Suprapubic skin (tissue), 4 donors: Measurements from ENCODE around the gene ZNF384. TPM values are rescaled to one million over a fixed set of nuclear protein-coding genes. Genes with fewer than 3 reads are reported as not detected.
A peak's percentile ranks its signal among the peaks of the same experiment; 100 is the strongest.

Experiments used
- DNase-seq, 2 donors: peaks; one replicate each; pipeline ENCODE4 v3.0.0-alpha.2; 2019; ENCODE audit warnings: low spot score in 2 of 2
- H3K27ac ChIP-seq: fragments of 200-600 bp; sonication (generic); one replicate; pipeline ENCODE4 v1.5.1; 2019
- H3K27me3 ChIP-seq: fragments of 200-600 bp; sonication (generic); one replicate; pipeline ENCODE4 v1.5.1; 2019
- H3K36me3 ChIP-seq: fragments of 200-600 bp; sonication (generic); one replicate; pipeline ENCODE4 v1.5.1; 2019
- H3K4me1 ChIP-seq: fragments of 200-600 bp; sonication (generic); one replicate; pipeline ENCODE4 v1.5.1; 2019
- H3K4me3 ChIP-seq: fragments of 200-600 bp; sonication (generic); one replicate; pipeline ENCODE4 v1.5.1; 2019; ENCODE audit warnings: mild to moderate bottlenecking
- H3K9me3 ChIP-seq: fragments of 200-600 bp; sonication (generic); one replicate; pipeline ENCODE4 v1.5.1; 2019
- CTCF ChIP-seq, 2 donors: fragments of 200-600 bp in 1 of 2; fragments of 450-650 bp in 1 of 2; sonication (generic) in 1 of 2; IDR thresholded peaks; one replicate each; pipeline ENCODE4 v1.5.1; 2016 to 2019; ENCODE audit warnings: antibody characterized with exemption in 2 of 2, mild to moderate bottlenecking in 1 of 2, moderate library complexity in 1 of 2
- EP300 ChIP-seq: sonication (generic); formaldehyde crosslinking; IDR thresholded peaks from one replicate; pipeline ENCODE4 v1.6.1; 2017; ENCODE audit warnings: antibody characterized with exemption
- POLR2A ChIP-seq, 2 donors: fragments of 450-650 bp; IDR thresholded peaks; one replicate each; pipeline ENCODE4 v1.6.1; 2017; ENCODE audit warnings: antibody characterized with exemption in 2 of 2, mild to moderate bottlenecking in 2 of 2, moderate library complexity in 2 of 2
- POLR2AphosphoS5 ChIP-seq, 3 donors: sonication (generic); formaldehyde crosslinking; IDR thresholded peaks; one replicate each; pipeline ENCODE4 v1.6.1; 2017; ENCODE audit warnings: antibody characterized with exemption in 3 of 3
- WGBS: methylation state at CpG from one replicate; pipeline ENCODE4 v1.1.5; 2018; 5-methylcytosine and 5-hydroxymethylcytosine counted together
- total RNA-seq, 4 donors: library from RNA; depleted of rRNA; stranded (reverse); fragments of >200 nt; gene quantifications; one replicate each; pipeline ENCODE4 v1.1.0, GENCODE V29; 2016

Gene ZNF384
- total RNA-seq, 4 donors from 2014 or later = 34.5 to 72.0 (median 42.2) TPM

GRCh38 chr12:6699259-6699988 lies 10.2 kb upstream of the ZNF384 start:
- Histone ChIP-seq H3K4me3 (peak overlapping the region; percentile 45), H3K27ac (no peak overlapping the region), H3K27me3 (peaks cover 93% of the 10 kb centered on the region), H3K9me3 (no peaks in the 10 kb centered on the region), H3K4me1 (peaks cover 16% of the 10 kb centered on the region), H3K36me3 (no peaks in the 10 kb centered on the region)
- TF ChIP-seq POLR2A (IDR thresholded peaks at IDR 0.05) = no peak
- no peak for TF ChIP-seq CTCF (IDR thresholded peaks at IDR 0.05)
- TF ChIP-seq POLR2AphosphoS5 (IDR thresholded peaks at IDR 0.05) = no peak
- TF ChIP-seq EP300 = no peak
- WGBS = 14% methylated on average over 16 of the region's 16 CpGs
- DNase-seq = peak; percentile 37 to 66

DNA sequence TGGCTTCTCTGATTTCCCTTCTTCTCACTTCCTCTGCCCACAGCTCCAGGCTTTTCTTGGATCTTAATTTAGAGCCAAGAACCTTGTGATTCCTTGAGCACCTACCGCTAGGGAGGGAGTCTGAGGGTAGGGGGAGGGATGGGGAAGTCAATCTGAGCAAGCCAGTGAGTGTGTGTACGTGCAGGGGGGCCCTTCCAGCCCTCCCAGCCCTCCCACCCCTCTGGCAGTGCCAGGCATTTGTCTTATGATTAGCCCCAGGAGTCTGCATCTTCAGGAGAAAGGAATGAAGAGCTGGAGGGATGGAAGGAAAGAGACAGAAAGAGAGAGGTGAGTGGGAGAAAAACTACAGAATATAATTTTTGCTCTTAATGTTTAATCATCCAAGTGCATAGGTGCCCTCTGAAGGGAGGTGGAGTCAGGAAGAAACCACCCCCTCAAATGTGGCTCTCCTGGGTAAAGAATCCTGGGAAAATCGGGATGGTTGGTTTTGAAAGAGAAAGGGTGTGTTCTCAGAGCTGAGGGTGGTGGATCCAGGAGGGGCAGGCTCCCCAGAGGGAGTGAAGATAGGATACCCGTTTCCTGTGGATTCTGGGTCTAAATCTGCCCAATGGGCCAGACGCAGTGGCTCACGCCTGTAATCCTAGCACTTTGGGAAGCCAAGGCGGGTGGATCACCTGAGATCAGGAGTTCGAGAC lies 9.3 kb upstream of the ZNF384 start:
- H3K36me3 ChIP-seq = no peaks in the 10 kb centered on the region
- H3K9me3 ChIP-seq = no peaks in the 10 kb centered on the region
- peaks cover 16% of the 10 kb centered on the region for H3K4me1 ChIP-seq
- no peak for TF ChIP-seq CTCF (IDR thresholded peaks at IDR 0.05)
- TF ChIP-seq EP300 = no peak
- TF ChIP-seq POLR2AphosphoS5 (IDR thresholded peaks at IDR 0.05) = no peak
- TF ChIP-seq POLR2A (IDR thresholded peaks at IDR 0.05) = no peak
- H3K27me3 ChIP-seq = peaks cover 84% of the 10 kb centered on the region
- no peak for DNase-seq
- H3K27ac ChIP-seq = no peak overlapping the region
- WGBS = 48% methylated on average over 8 of the region's 8 CpGs
- no peak overlapping the region for H3K4me3 ChIP-seq

GRCh38 chr12:6697584-6698351 lies 8.6 kb upstream of the ZNF384 start:
- Histone ChIP-seq H3K4me3 (no peak overlapping the region), H3K27me3 (peaks cover 77% of the 10 kb centered on the region), H3K36me3 (no peaks in the 10 kb centered on the region), H3K27ac (no peak overlapping the region), H3K9me3 (no peaks in the 10 kb centered on the region), H3K4me1 (peaks cover 16% of the 10 kb centered on the region)
- WGBS = 64% methylated on average over 14 of the region's 17 CpGs
- DNase-seq = no peak
- TF ChIP-seq EP300 (no peak), CTCF (IDR thresholded peaks at IDR 0.05) (peak in 1 of 2 donors; percentile 30), POLR2AphosphoS5 (IDR thresholded peaks at IDR 0.05) (no peak)

GRCh38 chr12:6696690-6697583 lies 7.8 kb upstream of the ZNF384 start:
- WGBS = 76% methylated on average over 11 of the region's 17 CpGs
- H3K4me1 ChIP-seq = peaks cover 16% of the 10 kb centered on the region
- TF ChIP-seq CTCF (IDR thresholded peaks at IDR 0.05) = no peak
- TF ChIP-seq POLR2A (IDR thresholded peaks at IDR 0.05) = no peak
- no peak for TF ChIP-seq POLR2AphosphoS5 (IDR thresholded peaks at IDR 0.05)
- TF ChIP-seq EP300 = no peak
- no peaks in the 10 kb centered on the region for H3K9me3 ChIP-seq
- peaks cover 68% of the 10 kb centered on the region for H3K27me3 ChIP-seq
- H3K36me3 ChIP-seq = no peaks in the 10 kb centered on the region
- H3K4me3 ChIP-seq = no peak overlapping the region
- no peak overlapping the region for H3K27ac ChIP-seq
- no peak for DNase-seq
